H1 (cell line): ENCODE measurements around the gene SLC25A21. TPM values are rescaled to one million over a fixed set of nuclear protein-coding genes. Genes with fewer than 3 reads are reported as not detected.

Source experiments
- CTCF ChIA-PET: fragments of 300-600 bp; sonication (Branson Sonifier 250); formaldehyde crosslinking; loops from one replicate; lab custom pipeline; 2021; ENCODE audit not compliant: partially characterized antibody; lab: Charles Lee
- POLR2A ChIA-PET: fragments of 300-600 bp; sonication (Branson Sonifier 250); formaldehyde crosslinking; loops from one replicate; lab custom pipeline; 2021; ENCODE audit warnings: inconsistent platforms; ENCODE audit not compliant: partially characterized antibody; lab: Charles Lee
- DNase-seq, 2 experiments: peaks; one replicate each; pipeline versions ENCODE4 v3.0.0 to v3.0.0-alpha.2; 2010 to 2022; ENCODE audit warnings: low spot score in 2 of 2, low read depth in 1 of 2, mixed read lengths in 1 of 2
- FAIRE-seq: peaks from 2 replicates; lab custom pipeline; 2011; peaks lifted over from hg19 to GRCh38; lab: Jason Lieb, UNC
- H2AFZ ChIP-seq: 2 replicates; pipeline ENCODE4 v1.8.1; 2012; ENCODE audit warnings: low read length, inconsistent platforms
- H2AK5ac ChIP-seq: 2 replicates; pipeline ENCODE4 v1.6.1; 2013; ENCODE audit warnings: low read depth, low read length
- H2BK120ac ChIP-seq: replicated peaks from 2 replicates; pipeline ENCODE3; 2013; ENCODE audit warnings: low read depth, low read length, inconsistent platforms
- H2BK12ac ChIP-seq: 2 replicates; pipeline ENCODE4 v1.6.1; 2013; ENCODE audit warnings: low read depth, low read length
- H2BK15ac ChIP-seq: 2 replicates; pipeline ENCODE4 v1.6.1; 2013; ENCODE audit warnings: low read length
- H2BK20ac ChIP-seq: 2 replicates; pipeline ENCODE4 v1.6.1; 2013; ENCODE audit warnings: low read length
- H2BK5ac ChIP-seq: 2 replicates; pipeline ENCODE4 v1.6.1; 2013; ENCODE audit warnings: low read depth, low read length
- H3K14ac ChIP-seq: 2 replicates; pipeline ENCODE4 v1.6.1; 2013; ENCODE audit warnings: inconsistent platforms; ENCODE audit not compliant: insufficient read length
- H3K18ac ChIP-seq: 2 replicates; pipeline ENCODE4 v1.6.1; 2013; ENCODE audit warnings: low read length; ENCODE audit errors: extremely low read depth
- H3K23ac ChIP-seq: 2 replicates; pipeline ENCODE4 v1.6.1; 2013; ENCODE audit warnings: inconsistent platforms; ENCODE audit not compliant: insufficient read length
- H3K23me2 ChIP-seq: 2 replicates; pipeline ENCODE4 v1.6.1; 2013; ENCODE audit warnings: low read depth, low read length
- H3K27ac ChIP-seq: 2 replicates; pipeline ENCODE4 v1.6.1; 2011; ENCODE audit warnings: low read depth, low read length, inconsistent platforms
- H3K27me3 ChIP-seq, 4 experiments: replicated peaks in 1 of 4; 1 replicate in 1 of 4; 2 replicates in 3 of 4; pipeline versions ENCODE4 v1.6.1 to v1.8.1; 2011 to 2013; ENCODE audit warnings: low read length in 3 of 4, mild to moderate bottlenecking in 3 of 4, inconsistent platforms in 2 of 4, mixed read lengths in 2 of 4, moderate library complexity in 1 of 4; ENCODE audit not compliant: control insufficient read depth in 3 of 4, insufficient read depth in 3 of 4; ENCODE audit errors: extremely low read depth in 1 of 4
- H3K36me3 ChIP-seq, 4 experiments: 2 replicates each; pipeline versions ENCODE4 v1.6.1 to v1.8.1; 2011 to 2013; ENCODE audit warnings: mild to moderate bottlenecking in 4 of 4, low read length in 3 of 4, moderate library complexity in 2 of 4, control low read depth in 1 of 4, inconsistent platforms in 1 of 4; ENCODE audit not compliant: insufficient read depth in 4 of 4, control insufficient read depth in 2 of 4
- H3K4ac ChIP-seq: replicated peaks from 2 replicates; pipeline ENCODE3; 2013; ENCODE audit warnings: low read length, low read depth, mixed read lengths, inconsistent platforms; ENCODE audit not compliant: insufficient read length
- H3K4me1 ChIP-seq, 4 experiments: replicated peaks in 1 of 4; 1 replicate in 1 of 4; 2 replicates in 3 of 4; pipeline versions ENCODE4 v1.6.1 to v1.8.1; 2011 to 2013; ENCODE audit warnings: low read length in 3 of 4, inconsistent platforms in 2 of 4, mixed read lengths in 1 of 4; ENCODE audit not compliant: insufficient read depth in 4 of 4, control insufficient read depth in 3 of 4
- H3K4me2 ChIP-seq, 2 experiments: 2 replicates each; pipeline versions ENCODE4 v1.6.1 to v1.8.1; 2011 to 2013; ENCODE audit warnings: low read depth in 2 of 2, low read length in 2 of 2, control low read depth in 1 of 2, inconsistent platforms in 1 of 2, mild to moderate bottlenecking in 1 of 2; ENCODE audit not compliant: insufficient read depth in 1 of 2
- H3K4me3 ChIP-seq, 4 experiments: fragments of 200-600, 300-600 bp in 1 of 4; sonication (generic), shearing (Covaris generic), sonication (Bioruptor Twin) in 1 of 4; 2 replicates each; pipeline versions ENCODE4 v1.5.1 to v1.8.1; 2011 to 2016; ENCODE audit warnings: low read length in 4 of 4, low read depth in 3 of 4, control low read depth in 2 of 4, inconsistent platforms in 2 of 4, mild to moderate bottlenecking in 2 of 4, mixed read lengths in 1 of 4, moderate library complexity in 1 of 4; ENCODE audit not compliant: insufficient read depth in 2 of 4; ENCODE audit errors: extremely low read depth in 1 of 4
- H3K56ac ChIP-seq: replicated peaks from 2 replicates; pipeline ENCODE3; 2013; ENCODE audit warnings: low read depth, mild to moderate bottlenecking, mixed read lengths, low read length, inconsistent platforms; ENCODE audit not compliant: insufficient read length
- H3K79me1 ChIP-seq: 2 replicates; pipeline ENCODE4 v1.6.1; 2013; ENCODE audit warnings: low read depth, low read length, control low read depth
- H3K79me2 ChIP-seq, 2 experiments: 2 replicates each; pipeline versions ENCODE4 v1.6.1 to v1.8.1; 2012 to 2013; ENCODE audit warnings: low read length in 2 of 2, mild to moderate bottlenecking in 2 of 2, inconsistent platforms in 1 of 2; ENCODE audit not compliant: insufficient read depth in 2 of 2, control insufficient read depth in 1 of 2
- H3K9ac ChIP-seq, 4 experiments: replicated peaks in 1 of 4; 1 replicate in 1 of 4; 2 replicates in 3 of 4; pipeline versions ENCODE4 v1.6.1 to v1.8.1; 2011 to 2013; ENCODE audit warnings: low read depth in 3 of 4, low read length in 3 of 4, control low read depth in 2 of 4, mild to moderate bottlenecking in 2 of 4, moderate library complexity in 2 of 4, inconsistent platforms in 1 of 4; ENCODE audit errors: extremely low read depth in 1 of 4
- H3K9me3 ChIP-seq, 2 experiments: 2 replicates each; pipeline versions ENCODE4 v1.6.1 to v1.8.1; 2012 to 2013; ENCODE audit warnings: mild to moderate bottlenecking in 2 of 2, moderate library complexity in 2 of 2, control low read depth in 1 of 2, inconsistent platforms in 1 of 2, low read depth in 1 of 2, low read length in 1 of 2, mixed read lengths in 1 of 2; ENCODE audit not compliant: insufficient read depth in 2 of 2
- H4K20me1 ChIP-seq, 2 experiments: replicated peaks in 1 of 2; 2 replicates each; pipeline versions ENCODE3 to v1.8.1; 2011 to 2013; ENCODE audit warnings: inconsistent platforms in 2 of 2, low read length in 2 of 2, mild to moderate bottlenecking in 1 of 2; ENCODE audit not compliant: insufficient read depth in 2 of 2, control insufficient read depth in 1 of 2
- H4K5ac ChIP-seq: 2 replicates; pipeline ENCODE4 v1.6.1; 2013; ENCODE audit warnings: low read length, low read depth, mixed read lengths, inconsistent platforms; ENCODE audit not compliant: insufficient read length
- H4K8ac ChIP-seq: 2 replicates; pipeline ENCODE4 v1.8.0; 2013; ENCODE audit warnings: mild to moderate bottlenecking, moderate library complexity, low read length, inconsistent platforms; ENCODE audit not compliant: insufficient read depth; ENCODE audit errors: extremely low read depth
- H4K91ac ChIP-seq: replicated peaks from 2 replicates; pipeline ENCODE3; 2013; ENCODE audit warnings: low read length, mixed read lengths, inconsistent platforms; ENCODE audit not compliant: insufficient read length
- ASH2L ChIP-seq: fragments of 200-600, 300-600 bp; sonication (generic); IDR thresholded peaks from one replicate; pipeline ENCODE4 v1.7.1; 2017; ENCODE audit warnings: low read length
- CTBP2 ChIP-seq: IDR thresholded peaks from 2 replicates; pipeline ENCODE4 v1.7.0; 2011; ENCODE audit warnings: borderline replicate concordance, mild to moderate bottlenecking, moderate library complexity, mixed read lengths, low read length; ENCODE audit not compliant: insufficient read depth, insufficient read length
- EZH2 ChIP-seq: fragments of 200-600 bp; sonication (generic); IDR thresholded peaks from 2 replicates; pipeline ENCODE4 v1.7.1; 2012; ENCODE audit warnings: low read depth, mild to moderate bottlenecking, moderate library complexity, low read length, inconsistent platforms; ENCODE audit not compliant: severe bottlenecking
- HDAC6 ChIP-seq: IDR thresholded peaks from one replicate; pipeline ENCODE4 v1.7.1; 2012; ENCODE audit warnings: low read depth, mild to moderate bottlenecking, inconsistent platforms, low read length, moderate library complexity
- KDM5A ChIP-seq: fragments of 200-600 bp; IDR thresholded peaks from 2 replicates; pipeline ENCODE4 v1.7.1; 2012; ENCODE audit warnings: mild to moderate bottlenecking, low read length, inconsistent platforms, mixed read lengths
- POU5F1 ChIP-seq: IDR thresholded peaks from 2 replicates; pipeline ENCODE4 v1.6.1; 2011; ENCODE audit warnings: low read depth, mild to moderate bottlenecking, low read length, moderate library complexity
- RBBP5 ChIP-seq: IDR thresholded peaks from 2 replicates; pipeline ENCODE4 v1.7.1; 2012; ENCODE audit warnings: low read depth, mild to moderate bottlenecking, inconsistent platforms, low read length, moderate library complexity, borderline replicate concordance
- RNF2 ChIP-seq: fragments of 200-900, 300-1000 bp; sonication (generic); IDR thresholded peaks from 2 replicates; pipeline ENCODE4 v1.7.1; 2016; ENCODE audit warnings: borderline replicate concordance, low read depth, mild to moderate bottlenecking, antibody characterized with exemption, low read length; ENCODE audit not compliant: poor library complexity, severe bottlenecking; ENCODE audit errors: missing control alignments
- SRF ChIP-seq: IDR thresholded peaks from 2 replicates; pipeline ENCODE4 v1.6.1; 2011; ENCODE audit warnings: mild to moderate bottlenecking, low read depth, low read length, moderate library complexity
- SUZ12 ChIP-seq: fragments of 200-600 bp; sonication (generic); IDR thresholded peaks from 2 replicates; pipeline ENCODE4 v1.6.1; 2012; ENCODE audit warnings: mild to moderate bottlenecking, inconsistent platforms, low read length, moderate library complexity, mixed read lengths
- TAF1 ChIP-seq: IDR thresholded peaks from 2 replicates; pipeline ENCODE4 v1.6.1; 2011; ENCODE audit warnings: mild to moderate bottlenecking, low read depth, low read length
- WGBS, 2 experiments: shearing (Covaris generic) in 1 of 2; methylation state at CpG; one replicate each; pipeline versions ENCODE4 v1.1.6 to v1.1.7; 2013 to 2015; ENCODE audit warnings: low lambda C conversion rate in 2 of 2, mixed read lengths in 2 of 2, inconsistent platforms in 1 of 2, low coverage in 1 of 2, missing lambda C conversion rate in 1 of 2; ENCODE audit not compliant: insufficient replicate concordance in 2 of 2, insufficient coverage in 1 of 2, insufficient read length in 1 of 2; ENCODE audit errors: extremely low coverage in 1 of 2, missing lambda C conversion rate in 1 of 2; 5-methylcytosine and 5-hydroxymethylcytosine counted together
- polyA plus RNA-seq, 7 experiments: library from polyadenylated mRNA; depleted of rRNA in 3 of 7; stranded (reverse) in 5 of 7; unstranded in 2 of 7; fragments of >200 nt in 5 of 7; fragments of 200-250 nt in 2 of 7; gene quantifications; 1 replicate in 5 of 7; 2 replicates in 1 of 7; 4 replicates in 1 of 7; pipeline versions ENCODE4 v1.2.1 to v1.2.3, GENCODE V29; 2011 to 2013; ENCODE audit warnings: missing spikeins in 2 of 7, mixed read lengths in 2 of 7
- total RNA-seq: library from RNA; stranded (reverse); fragmentation: NEBNext Ultra II Directional; extraction: Animal tissue kit (Norgen Biotek cat#: 25700); gene quantifications from 2 replicates; pipeline ENCODE4 v1.2.1, GENCODE V29; 2021

SLC25A21 gene
- total and polyA plus RNA-seq, 2 of the 8 experiments (the other 6 are each of a cell fraction or from before 2014, with no cell fraction given) = 6.9 to 15.7 TPM

GRCh38 chr14:37153005-37153404, 19.4 kb downstream of the SLC25A21 start:
- Histone ChIP-seq H2BK15ac (no peak overlapping the region), H3K4me2 (no peak overlapping the region), H3K79me2 (peaks cover 0 to 9% of the 10 kb centered on the region in 2 experiments; a peak in 1 of 4 replicates), H3K23me2 (no peaks in the 10 kb centered on the region), H4K8ac (no peak overlapping the region), H4K5ac (no peak overlapping the region), H3K14ac (no peak overlapping the region), H3K27me3 (no peaks in the 10 kb centered on the region), H2BK5ac (no peak overlapping the region), H3K4me1 (no peaks in the 10 kb centered on the region; a peak in 1 of 7 replicates), H2AFZ (no peak overlapping the region), H3K4me3 (no peak overlapping the region), H3K9ac (no peak overlapping the region; a peak in 1 of 7 replicates), H4K91ac (no peak overlapping the region), H2AK5ac (no peak overlapping the region), H3K18ac (peak overlapping the region; percentile 19; the same call in 1 of the 2 replicates), H2BK120ac (no peak overlapping the region), H3K4ac (no peak overlapping the region), H2BK12ac (no peak overlapping the region), H3K36me3 (no peaks in the 10 kb centered on the region), H4K20me1 (no peaks in the 10 kb centered on the region), H3K79me1 (peaks cover 4% of the 10 kb centered on the region; the same call in 1 of the 2 replicates), H2BK20ac (no peak overlapping the region), H3K27ac (no peak overlapping the region), H3K56ac (no peak overlapping the region), H3K23ac (no peak overlapping the region), H3K9me3 (no peaks in the 10 kb centered on the region)
- ChIA-PET POLR2A (interaction anchor here (0.9 kb wide), 2 partner anchors 18 to 45 kb away, joined by 4 read pairs; partner anchors contain the start of gene MIPOL1), CTCF (interaction anchor here (0.8 to 3.0 kb wide), 12 partner anchors 9 to 628 kb away, joined by 3 to 19 read pairs (median 4); partner anchors contain the start of gene MIPOL1)
- FAIRE-seq (no peak), DNase-seq (no peak)
- 47% methylated on average over 1 of the region's 1 CpG; no CpG with 5 or more reads in 1 of the 2 experiments for WGBS, 2 experiments
- TF ChIP-seq HDAC6 = no peak
- TF ChIP-seq ASH2L = no peak
- no peak for TF ChIP-seq SUZ12
- TF ChIP-seq CTBP2 = no peak
- TF ChIP-seq RBBP5 = no peak
- TF ChIP-seq POU5F1 = no peak
- TF ChIP-seq EZH2 = no peak
- no peak for TF ChIP-seq RNF2
- TF ChIP-seq KDM5A = no peak
- no peak for TF ChIP-seq TAF1
- no peak for TF ChIP-seq SRF
